GM08714 (cell line): ENCODE measurements around the gene SEC61A2.

Experiments
- H3K4me3 ChIP-seq: fragments of 200-500 bp; sonication (Bioruptor generic); 2 replicates; pipeline ENCODE4 v1.5.1; 2014; ENCODE audit warnings: mild to moderate bottlenecking, low read length, inconsistent platforms
- ZNF274 ChIP-seq: IDR thresholded peaks from 2 replicates; pipeline ENCODE4 v1.6.1; 2012; ENCODE audit warnings: mild to moderate bottlenecking, low read depth, low read length

SEC61A2 gene

GRCh38 chr10:12180221-12180974, 50.9 kb downstream of the SEC61A2 start:
- no peak overlapping the region for H3K4me3 ChIP-seq
- no peak for TF ChIP-seq ZNF274

DNA sequence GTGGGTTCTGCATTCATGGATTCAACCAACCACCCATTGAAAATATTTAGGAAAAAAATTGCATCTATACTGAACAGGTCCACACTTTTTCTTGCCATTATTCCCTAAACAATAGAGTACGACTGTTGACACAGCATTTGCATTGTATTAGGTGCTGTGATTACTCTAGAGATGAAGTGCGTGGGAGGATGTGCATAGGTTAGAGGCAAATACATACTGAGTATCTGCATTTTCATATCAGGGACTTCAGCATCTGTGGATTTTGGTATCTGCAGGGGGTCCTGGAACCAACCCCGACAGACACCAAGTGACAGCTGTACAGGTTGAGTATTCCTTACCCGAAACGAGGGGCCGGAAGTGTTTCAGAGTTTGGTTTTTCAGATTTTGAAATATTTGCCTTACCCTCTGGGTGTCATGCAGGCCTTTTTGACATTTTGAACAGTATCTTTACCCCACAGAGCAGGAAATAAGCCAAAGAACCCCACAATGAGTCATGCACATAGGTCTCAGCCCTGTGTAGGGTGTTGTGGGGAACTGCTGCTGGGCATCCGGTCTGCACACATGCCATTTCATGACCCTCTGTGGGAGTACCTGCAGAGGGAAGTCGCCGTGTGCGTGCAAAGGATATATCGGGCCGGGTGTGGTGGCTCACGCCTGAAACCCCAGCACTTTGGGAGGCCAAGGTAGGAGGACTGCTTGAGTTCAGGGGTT, 51.7 kb downstream of the SEC61A2 start:
- TF ChIP-seq ZNF274 = no peak
- no peak overlapping the region for H3K4me3 ChIP-seq

- TF ChIP-seq ZNF274 = no peak
These were observed 54.7 kb downstream of the SEC61A2 start for GRCh38 chr10:12184165-12184564.

GRCh38 chr10:12186323-12186722, 56.8 kb downstream of the SEC61A2 start:
- no peak for TF ChIP-seq ZNF274
- H3K4me3 ChIP-seq = no peak overlapping the region

More at GRCh38 chr10:12184165-12184564, 54.7 kb downstream of the SEC61A2 start:
- no peak overlapping the region for H3K4me3 ChIP-seq

- TF ChIP-seq ZNF274 = no peak
- H3K4me3 ChIP-seq = no peak overlapping the region
These were observed 57.9 kb downstream of the SEC61A2 start for GRCh38 chr10:12187321-12187905.

GRCh38 chr10:12188656-12189055, 59.2 kb downstream of the SEC61A2 start:
- no peak for TF ChIP-seq ZNF274
- no peak overlapping the region for H3K4me3 ChIP-seq

- H3K4me3 ChIP-seq = no peak overlapping the region
- no peak for TF ChIP-seq ZNF274
These were observed 59.9 kb downstream of the SEC61A2 start for GRCh38 chr10:12189426-12189825.

GRCh38 chr10:12191715-12192114, 62.2 kb downstream of the SEC61A2 start:
- no peak overlapping the region for H3K4me3 ChIP-seq
- no peak for TF ChIP-seq ZNF274

DNA sequence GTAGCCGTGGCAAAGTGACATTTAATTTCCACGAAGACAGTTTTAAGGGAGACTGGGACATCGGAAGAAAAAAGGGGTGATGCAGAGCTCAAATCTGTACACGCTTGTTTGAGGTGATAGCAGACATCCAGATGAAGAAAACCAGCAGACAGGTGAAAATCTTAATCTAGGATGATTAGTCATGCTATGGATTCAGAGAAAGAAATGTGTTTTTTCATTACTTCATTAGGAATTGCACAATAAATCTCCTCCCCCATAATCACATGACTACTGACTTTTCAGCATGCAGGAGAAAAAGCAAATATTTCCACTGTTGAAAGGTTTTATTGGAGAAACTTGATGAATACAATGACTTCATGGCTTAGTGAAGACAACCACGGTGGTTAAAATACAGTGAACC, 63.7 kb downstream of the SEC61A2 start:
- no peak for TF ChIP-seq ZNF274
- H3K4me3 ChIP-seq = no peak overlapping the region

DNA sequence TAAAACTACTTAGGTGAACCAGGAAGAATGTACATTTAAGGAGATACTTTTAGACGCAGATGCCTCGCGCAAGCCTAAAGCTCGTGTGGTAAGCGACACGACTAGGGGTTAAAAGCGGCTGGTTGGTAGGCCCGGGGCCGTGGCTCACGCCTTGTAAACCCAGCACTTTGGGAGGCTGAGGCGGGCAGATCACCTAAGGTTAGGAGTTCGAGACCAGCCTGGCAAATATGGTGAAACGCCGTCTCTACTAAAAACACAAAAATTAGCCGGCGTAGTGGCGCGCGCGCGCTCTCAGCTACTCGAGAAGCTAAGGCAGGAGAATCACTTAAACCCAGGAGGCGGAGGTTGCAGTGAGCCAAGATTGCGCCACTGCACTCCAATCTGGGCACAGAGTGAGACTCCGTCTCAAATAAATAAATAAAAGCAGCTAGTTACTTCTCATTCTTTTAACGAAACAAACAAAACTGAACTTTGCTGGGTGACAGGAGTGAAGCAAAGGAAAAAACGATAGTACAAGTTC, 65.3 kb downstream of the SEC61A2 start:
- TF ChIP-seq ZNF274 = no peak

GRCh38 chr10:12195281-12195602, 65.8 kb downstream of the SEC61A2 start:
- TF ChIP-seq ZNF274 = no peak
- H3K4me3 ChIP-seq = peak overlapping the region; percentile 94

More for the DNA sequence above, 65.3 kb downstream of the SEC61A2 start:
- peak overlapping the region; percentile 94 for H3K4me3 ChIP-seq

GRCh38 chr10:12195603-12196506, 66.4 kb downstream of the SEC61A2 start, which contains the start of the genes CDC123 and NUDT5:
CDC123 (plus strand) TSS chr10:12196188; CDS start chr10:12196246, 58 bp downstream.
NUDT5 (minus strand) TSS chr10:12195891; CDS start chr10:12186291, 9,600 bp downstream.
- H3K4me3 ChIP-seq = peak within 1 kb of the TSS; percentile 94
- no peak for TF ChIP-seq ZNF274

DNA sequence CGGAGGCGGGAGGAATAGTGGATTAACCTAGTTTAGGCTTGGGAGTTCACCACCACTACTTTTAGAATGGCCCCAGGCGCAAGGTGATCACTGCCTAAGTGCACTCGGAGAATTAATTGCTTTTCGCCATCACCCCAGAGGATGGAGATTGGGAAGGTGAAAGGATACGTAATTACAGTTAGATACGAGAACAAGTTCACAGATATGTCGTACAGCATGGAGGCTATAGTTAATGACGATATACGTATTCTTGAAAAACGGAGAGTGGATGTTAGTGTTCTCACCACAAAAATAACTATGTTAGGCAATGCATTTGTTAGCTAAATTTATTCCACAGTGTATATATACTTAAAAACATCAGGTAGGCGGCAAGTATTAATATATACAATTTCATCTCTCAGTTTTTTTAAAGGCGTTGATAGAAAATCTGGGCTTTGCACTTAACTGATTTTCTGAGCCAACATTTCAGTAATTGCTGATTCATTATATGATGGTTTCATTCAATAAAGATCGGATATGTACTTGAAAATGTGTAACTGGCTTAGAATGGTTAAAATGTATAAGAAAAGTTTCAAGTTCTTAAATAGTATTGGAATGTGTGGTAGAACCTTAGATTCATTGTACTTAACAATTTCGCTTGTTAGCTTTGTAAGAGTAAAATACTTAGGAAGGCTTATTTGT, 67.2 kb downstream of the SEC61A2 start:
- H3K4me3 ChIP-seq = peak overlapping the region; percentile 94
- TF ChIP-seq ZNF274 = no peak
